Eye (tissue), 1 donor: ENCODE data around the gene PLRG1.
"Not testable (repeated sequence)": the region's sequence is repeated elsewhere in the genome, so short reads cannot be mapped to it uniquely, and the experiment has no call there.

Experiments
- DNase-seq: peaks from one replicate; pipeline ENCODE4 v3.0.0-alpha.2; 2015

Gene PLRG1

GRCh38 chr4:154549894-154550790 lies at the start of gene PLRG1:
TSS of gene PLRG1 (minus strand) at chr4:154550400. CDS start at chr4:154550308, 92 bp downstream.
- DNase-seq, result peak; percentile 99

DNA sequence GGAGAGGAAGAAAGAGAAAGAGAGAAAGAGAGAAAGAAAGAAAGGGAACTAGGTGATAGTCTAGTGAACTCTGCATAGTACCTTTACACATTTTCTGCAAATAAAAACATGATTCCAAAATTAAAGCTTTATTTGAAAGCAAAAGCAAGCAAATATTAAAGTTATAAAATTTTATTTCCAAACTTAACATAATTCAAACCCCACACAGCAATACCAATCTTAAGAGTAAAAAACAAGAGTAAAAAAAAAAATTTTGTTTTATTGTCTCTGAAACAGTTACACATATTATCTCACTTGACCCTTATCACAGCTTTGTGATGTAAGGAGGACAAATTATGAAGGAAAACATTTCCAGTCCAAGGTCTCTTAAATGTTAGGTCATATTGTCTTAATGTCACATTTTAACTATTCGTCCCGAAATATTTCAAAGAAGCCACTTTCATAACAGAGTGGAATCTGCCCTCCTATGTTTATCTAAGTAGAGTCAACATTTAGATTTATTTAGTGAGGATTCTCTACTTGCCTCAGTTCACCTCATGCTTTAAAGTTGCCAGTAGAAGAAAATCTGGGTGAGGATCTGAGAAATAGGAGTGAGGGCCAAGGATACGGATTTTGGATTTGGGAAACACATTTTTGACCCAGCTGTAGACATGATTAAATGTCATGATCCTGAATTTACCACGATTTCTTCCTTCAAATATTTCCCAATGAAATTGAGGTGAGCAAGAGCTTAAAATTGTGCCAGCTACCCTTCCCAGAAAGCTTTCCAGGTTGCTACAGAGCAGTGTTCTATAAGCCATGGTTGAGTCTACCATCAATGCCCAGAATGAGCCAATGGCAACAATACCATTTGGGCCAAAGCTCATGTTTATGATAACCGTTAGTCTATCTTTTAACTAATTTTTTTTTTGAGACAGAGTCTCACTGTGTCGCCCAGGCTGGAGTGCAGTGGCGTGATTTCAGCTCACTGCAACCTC lies 47.9 kb upstream of the PLRG1 start:
- no peak for DNase-seq

DNA sequence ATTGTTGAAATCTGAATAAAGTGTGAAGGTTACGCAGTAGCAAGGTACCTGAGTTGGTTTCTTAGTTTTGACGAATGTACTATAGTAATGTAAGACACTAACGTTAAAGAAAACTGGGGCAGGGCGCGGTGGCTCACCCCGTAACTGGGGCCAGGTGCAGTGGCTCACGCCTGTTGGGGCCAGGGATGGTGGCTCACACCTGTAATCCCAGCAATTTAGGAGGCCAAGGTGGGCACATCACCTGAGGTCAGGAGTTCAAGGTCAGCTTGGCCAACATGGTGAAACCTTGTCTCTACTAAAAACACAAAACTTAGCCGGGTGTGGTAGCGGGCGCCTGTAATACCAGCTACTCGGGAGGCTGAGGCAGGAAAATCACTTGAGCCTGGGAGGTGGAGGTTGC lies 47.1 kb upstream of the PLRG1 start:
- DNase-seq, result not testable (repeated sequence)

- DNase-seq, result peak; percentile 3
Measured at GRCh38 chr4:154595807-154596206, 45.6 kb upstream of the PLRG1 start.

GRCh38 chr4:154594343-154594742 lies 44.1 kb upstream of the PLRG1 start:
- DNase-seq, result not testable (repeated sequence)

DNA sequence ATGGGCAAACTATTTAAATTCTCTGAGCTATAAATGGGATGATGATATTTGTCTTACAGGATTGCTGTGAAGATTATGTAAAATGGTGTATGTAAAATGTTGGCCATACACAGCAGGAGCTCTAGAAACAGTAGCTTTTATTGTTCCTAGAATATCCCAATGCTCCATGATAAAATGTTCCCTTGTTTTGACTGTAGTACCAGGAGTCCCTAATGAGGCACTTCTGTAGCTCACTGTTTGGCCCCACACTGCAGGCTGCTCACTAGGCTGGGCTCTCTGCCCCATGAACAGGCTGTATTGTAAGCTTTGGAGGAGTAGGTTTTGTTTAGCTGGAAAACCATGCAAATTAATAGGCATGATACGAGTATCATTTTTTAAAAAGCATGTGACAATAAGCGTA lies 43.7 kb upstream of the PLRG1 start:
- DNase-seq, result no peak

DNA sequence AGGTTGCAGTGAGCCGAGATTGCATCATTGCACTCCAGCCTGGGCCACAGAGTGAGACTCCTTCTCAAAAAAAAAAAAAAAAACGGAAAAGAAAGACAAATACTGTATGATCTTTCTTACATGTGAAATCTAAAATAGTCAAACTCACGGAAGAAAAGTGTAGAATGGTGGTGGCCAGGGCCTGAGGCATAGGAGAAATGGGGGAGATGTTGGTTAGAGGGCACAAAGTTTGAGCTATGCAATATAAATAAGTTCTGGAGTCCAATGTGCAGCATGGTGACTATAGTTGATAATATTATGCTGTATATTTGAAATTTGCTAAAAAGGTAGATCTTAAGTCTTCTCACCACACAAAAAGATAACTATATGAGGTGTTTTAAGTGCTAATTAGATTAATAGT lies 41.7 kb upstream of the PLRG1 start:
- DNase-seq, result no peak

GRCh38 chr4:154590329-154591006 lies 40.3 kb upstream of the PLRG1 start, which contains the start of gene FGA:
TSS of gene FGA (minus strand) at chr4:154590742. CDS start at chr4:154590687, 55 bp downstream.
- DNase-seq, result no peak

DNA sequence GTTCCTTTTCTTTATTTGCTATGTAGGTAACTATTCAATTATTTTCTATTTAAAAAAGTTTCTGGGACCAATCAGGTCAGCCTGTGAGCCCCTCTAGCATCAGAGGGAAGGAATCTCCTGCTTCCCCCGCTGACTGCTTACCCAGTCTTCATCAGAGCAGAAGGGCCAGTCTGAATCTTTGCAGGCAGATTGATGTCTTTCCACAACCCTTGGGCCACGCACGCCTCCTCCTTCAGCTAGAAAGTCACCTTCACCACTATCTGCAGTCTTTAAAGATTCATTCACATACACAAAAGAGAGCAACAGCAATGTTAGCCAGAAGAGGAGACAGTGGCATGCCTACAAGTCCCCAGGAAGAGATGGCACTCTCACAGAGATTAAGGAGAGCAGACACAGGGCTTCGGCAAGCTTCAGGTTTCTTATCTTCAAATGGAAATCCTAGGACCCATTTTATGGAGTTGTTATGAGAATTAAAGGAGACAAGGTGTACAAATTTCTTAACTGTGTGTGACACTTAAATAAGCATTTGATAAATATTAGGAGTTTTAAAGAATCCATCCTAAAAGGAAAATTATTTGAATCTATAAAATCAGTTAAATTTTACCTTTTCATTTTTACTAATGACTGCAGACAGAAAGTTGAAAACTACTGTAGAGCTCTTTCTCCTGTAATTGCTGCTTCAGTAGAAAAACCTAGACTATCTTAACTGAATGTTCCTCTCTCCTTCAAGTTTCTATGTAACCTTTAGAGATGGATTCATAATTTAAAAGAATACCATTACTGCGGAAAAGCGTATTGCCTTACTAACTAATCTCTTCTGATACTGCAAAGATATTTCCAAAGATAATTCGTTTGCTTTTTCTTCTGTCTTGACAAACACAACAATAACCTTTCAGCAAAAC lies 39.3 kb upstream of the PLRG1 start:
- no peak for DNase-seq

- DNase-seq, result no peak
Measured at GRCh38 chr4:154588198-154588597, 38.0 kb upstream of the PLRG1 start.

DNA sequence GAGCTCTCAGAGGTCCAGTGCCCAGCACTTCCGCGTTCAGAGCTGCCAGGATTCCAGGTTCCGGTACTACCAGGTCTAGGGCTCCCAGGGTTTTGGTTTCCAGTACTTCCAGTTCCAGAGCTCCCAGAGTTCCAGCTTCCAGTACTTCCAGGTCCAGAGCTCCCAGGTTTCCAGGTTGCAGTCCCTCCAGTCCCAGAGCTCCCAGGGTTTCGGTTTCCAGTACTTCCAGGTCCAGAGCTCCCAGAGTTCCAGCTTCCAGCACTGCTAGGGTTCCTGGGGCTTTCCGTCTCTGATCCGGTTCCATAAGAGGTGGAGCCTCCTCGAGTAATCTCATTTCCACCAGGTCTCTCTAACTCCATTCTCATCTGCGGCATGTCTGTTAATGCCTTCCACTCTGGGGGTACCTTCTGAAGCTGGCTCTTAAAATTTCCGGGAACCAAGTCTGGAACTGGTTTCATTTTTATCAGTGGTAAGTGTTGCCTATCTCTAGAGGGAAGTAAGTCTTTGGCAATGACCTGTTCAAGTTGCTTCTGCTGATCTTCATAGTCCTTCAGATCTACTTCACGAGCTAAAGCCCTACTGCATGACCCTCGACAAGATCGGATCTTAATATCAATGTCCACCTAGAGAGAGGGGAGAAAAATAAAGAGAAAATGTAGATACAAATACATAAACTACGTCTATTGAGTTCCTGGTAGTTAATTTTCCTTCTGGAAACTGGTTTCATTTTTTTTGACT lies 36.3 kb upstream of the PLRG1 start:
- DNase-seq, result no peak

DNA sequence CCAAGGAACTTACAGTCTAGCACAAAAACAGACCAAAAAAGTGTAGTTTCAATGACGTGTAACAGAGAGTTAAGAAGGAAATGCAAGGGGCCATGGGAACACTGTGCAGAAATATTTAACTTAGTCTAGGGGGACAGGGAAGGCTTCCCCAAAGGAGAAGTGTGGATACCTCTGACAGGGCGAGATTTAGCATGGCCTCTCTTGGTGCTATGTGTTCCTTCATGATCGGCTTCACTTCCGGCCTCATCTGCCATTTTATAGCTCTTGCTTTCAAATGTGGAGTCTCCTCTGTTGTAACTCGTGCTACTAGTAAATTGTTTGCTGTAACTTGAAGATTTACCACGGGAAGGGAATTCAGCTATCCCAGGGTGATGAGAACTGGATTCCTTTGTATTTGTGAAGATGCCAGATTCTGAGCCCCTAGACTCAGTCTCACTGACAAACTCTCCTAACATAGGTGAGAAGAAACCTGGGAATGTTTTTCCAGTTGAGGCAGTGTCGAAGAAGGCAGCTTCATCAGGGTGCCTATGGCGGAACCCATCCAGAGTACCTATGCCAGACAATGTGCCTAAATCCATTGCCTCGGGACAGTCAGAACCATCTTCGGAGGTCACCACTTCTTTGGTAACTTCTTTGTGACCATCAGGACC lies 35.3 kb upstream of the PLRG1 start:
- no peak for DNase-seq

- DNase-seq, result no peak
Measured at GRCh38 chr4:154584259-154584658, 34.1 kb upstream of the PLRG1 start.

DNA sequence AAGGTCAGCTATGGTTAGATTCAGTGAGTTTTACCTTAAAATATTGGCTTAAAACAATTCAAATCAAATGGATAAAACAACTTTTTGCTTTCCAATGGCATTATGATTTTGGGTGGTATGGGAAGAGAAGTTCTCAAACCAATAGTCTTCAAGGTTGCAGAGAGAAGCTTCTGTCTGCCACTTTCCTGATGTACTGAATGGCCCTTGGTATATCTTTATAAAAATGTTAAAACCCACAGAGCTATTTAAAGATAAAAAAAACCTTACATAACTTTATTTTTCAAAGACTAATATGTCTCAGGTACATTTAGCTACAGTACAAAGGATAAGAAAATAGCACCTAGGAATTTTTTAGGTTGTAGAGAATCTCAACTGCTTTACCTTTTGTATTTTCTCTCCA lies 33.5 kb upstream of the PLRG1 start:
- DNase-seq, result no peak

GRCh38 chr4:154583230-154583629 lies 33.0 kb upstream of the PLRG1 start:
- DNase-seq, result no peak

GRCh38 chr4:154582723-154583122 lies 32.5 kb upstream of the PLRG1 start:
- DNase-seq, result no peak

DNA sequence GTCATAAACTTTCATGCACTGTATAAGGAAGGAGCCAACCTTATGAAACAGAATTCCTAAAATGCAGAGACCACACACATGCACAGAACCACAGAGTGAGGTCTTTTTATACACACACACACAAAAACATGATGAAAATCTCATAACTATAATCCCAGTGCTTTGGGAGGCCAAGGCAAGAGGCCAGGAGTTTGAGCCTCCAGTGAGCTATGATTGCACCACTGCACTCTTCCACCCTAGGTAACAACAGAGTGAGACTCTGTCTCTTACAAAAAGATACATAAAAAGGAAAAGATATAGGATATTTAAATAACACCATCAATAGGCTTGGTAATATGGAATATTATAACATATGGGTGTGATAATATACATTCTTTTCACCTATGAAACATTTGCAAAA lies 29.7 kb upstream of the PLRG1 start:
- DNase-seq, result no peak

GRCh38 chr4:154578919-154579318 lies 28.7 kb upstream of the PLRG1 start:
- DNase-seq, result no peak

GRCh38 chr4:154577324-154577723 lies 27.1 kb upstream of the PLRG1 start:
- DNase-seq, result no peak

DNA sequence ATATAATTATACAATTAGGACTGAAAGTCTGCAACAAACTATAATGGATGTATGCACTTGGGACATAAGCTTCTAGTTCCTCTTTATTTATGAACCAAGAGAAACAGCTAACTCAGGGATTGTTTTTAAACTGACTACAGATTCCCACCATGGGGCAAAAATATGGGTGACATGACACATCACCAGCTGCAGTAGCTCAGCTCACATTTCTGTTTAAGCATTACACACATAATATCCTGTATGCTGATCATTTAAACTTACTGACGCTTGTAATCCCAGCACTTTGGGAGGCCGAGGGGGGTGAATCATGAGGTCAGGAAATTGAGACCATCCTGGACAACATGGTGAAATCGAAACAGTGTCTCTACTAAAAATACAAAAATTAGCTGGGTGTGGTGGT lies 24.1 kb upstream of the PLRG1 start:
- no peak for DNase-seq
